Activated naive CD4-positive, alpha-beta T cell treated with Interleukin-2 at 50 U/mL for 16 hours (primary cell): ENCODE measurements around the gene MCRS1.

Source experiments
- DNase-seq: peaks from one replicate; pipeline ENCODE4 v3.0.0-alpha.2; 2020

The MCRS1 gene

DNA sequence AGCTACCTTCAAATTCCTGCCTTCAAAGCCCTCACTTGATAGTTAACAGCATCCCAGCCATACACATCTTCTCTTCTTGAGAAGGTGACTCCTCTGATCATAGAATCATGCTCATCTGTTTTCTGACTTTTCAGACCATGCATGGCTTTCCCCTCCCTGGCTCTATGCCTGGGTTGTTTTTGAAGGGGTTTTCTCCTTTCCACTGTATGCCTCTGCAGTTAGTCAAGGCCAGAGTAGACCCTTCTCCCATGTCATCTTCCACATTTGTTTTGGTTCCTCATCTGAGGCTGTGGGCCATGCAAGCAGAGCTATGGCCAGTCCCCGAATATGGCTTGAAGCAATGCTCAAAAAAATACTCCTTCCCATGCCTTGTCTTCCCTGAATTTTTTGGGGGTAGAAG is 14.3 kb upstream of the MCRS1 start:
- no peak for DNase-seq

DNA sequence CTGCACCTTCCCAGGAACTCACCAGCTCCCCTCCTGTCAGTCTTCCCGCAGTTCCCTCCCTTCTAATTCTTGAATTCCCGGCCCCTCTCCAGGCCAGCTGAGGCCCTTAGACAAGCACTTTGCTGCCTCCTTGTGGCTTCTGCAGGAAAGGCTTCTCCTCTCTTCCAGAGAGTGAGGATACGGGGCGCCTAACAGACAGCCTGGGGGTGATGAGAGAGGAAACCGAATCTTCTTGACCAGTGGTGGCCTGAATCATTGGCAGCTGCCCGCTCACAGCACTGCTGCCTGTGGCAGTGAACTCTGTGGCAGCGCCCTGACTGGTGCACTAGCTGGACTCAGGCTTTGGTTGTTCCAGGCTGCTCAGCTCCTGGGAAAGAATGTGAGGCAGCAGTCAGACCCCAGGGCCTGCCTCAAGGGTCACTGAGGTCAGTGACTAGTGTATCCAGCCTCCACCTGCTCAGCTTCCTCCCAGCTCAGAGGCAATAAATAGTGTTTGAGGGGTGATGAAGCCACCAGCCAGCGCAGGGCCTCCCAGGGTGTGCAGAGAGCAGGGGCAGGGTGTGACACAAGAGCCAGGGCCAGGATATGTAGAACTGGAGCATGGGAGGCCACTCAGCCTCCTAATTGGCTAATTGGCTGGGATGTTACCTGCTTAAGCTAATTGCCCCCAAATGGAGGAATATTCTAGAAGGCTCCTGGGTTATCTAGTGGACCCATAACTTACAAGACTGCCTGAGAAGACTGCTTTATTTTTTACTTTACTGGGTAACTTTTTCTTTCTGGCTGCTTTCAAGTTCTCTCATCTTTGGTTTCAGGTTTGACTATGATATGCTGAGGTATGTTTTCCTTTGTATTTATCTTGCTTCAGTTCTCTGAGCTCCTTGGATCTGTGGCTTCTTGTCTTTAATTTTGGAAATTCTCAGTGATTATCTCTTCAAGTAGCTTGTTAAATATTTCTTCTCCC is 12.9 kb upstream of the MCRS1 start:
- DNase-seq: peak; percentile 32

DNA sequence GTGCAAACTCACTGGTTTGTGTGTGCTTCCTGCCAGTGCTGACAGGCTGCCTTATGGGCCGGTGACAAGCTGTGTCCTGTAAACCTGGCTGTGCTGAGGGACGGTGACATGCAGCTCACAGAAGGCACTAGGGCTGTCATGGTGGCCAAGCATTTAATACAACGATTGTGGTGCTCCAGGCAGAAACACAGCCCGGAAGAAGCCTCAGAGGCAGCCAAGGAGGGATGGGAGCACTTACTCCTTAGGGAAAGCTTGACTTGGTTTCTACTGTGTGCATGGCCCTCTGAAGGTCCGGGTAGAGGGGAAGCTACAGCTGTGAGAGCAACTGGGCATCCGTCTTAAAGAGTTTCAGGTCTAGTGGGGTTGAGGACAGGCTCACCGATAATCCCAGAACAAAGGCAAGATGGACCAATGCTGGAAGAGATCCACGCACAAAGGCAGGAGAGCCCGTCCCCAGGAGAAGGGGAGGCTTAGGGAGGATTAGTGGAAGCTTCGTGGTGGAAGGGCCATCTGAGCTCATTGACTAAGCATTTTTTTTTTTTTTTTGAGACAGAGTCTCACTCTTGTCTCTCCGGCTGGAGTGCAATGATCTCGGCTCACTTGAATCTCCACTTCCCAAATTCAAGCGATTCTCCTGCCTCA is 10.7 kb upstream of the MCRS1 start:
- DNase-seq: no peak

DNA sequence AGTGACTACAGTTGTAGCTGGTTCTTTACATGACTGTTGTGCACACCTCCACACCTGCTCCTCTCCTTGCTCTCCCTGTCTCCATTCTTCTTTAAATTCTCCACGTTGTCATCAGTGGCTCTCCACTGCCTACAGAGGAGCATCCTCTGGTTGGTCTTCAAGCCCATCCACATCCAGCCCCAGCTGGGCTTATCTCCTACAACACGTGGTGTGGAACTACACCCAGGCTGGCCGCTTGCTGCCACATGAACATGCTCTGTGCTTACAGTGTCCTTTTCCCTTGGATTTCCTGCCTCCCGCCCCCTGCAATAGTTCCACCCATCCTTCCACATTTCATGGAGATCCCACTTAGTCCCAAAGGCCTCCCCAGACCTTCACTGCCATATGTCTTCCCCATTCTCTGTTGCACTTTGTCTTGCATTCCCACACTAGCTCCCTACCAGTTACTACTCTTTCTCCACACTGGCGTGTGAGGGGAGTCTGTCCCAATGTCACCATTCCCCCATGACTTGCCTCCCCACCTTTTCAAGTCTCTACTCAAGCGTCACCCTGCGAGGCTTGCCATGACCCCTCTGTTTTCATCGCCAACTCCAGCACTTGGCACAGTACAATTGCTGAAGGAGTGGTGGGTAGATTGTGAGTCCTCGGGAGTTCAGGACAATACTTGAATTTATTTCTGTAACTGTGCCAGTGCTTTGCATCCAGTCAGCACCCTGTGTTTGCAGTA is 9.8 kb upstream of the MCRS1 start:
- DNase-seq: no peak

DNA sequence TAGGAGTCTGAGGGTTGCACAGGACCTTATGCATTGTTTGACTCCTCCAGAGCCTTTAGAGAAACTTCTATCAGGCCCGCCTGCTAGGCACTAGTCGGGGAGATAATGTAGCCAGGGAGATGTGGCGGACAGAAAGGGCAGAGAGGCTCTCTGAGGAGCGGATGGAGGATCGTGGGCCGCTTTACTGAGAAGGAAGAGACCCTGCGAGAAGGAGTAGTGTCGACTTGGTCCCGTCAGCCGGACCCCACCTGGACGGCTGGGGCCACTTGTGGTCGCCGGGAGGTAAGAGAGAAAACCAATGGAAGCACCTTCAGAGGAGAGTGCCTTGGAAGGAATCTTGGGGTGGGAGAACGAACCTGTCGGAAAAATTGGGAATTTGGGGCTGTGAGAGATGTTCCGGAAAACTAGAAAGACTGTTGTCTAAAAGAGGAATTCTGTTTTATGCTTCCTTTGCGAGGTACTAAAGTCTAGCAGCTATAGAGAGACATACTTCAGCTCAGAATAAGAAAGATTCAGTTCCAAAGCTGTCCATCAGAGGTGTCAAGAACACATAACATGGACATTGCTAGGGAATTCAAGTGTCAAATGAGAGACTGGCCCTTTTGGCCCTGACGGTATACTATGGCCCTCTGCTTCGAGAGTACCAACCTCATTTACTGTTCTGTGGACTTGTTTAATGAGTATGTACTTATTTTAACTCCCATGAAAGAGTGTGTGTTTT is 660 bp upstream of the MCRS1 start:
- DNase-seq: no peak

DNA sequence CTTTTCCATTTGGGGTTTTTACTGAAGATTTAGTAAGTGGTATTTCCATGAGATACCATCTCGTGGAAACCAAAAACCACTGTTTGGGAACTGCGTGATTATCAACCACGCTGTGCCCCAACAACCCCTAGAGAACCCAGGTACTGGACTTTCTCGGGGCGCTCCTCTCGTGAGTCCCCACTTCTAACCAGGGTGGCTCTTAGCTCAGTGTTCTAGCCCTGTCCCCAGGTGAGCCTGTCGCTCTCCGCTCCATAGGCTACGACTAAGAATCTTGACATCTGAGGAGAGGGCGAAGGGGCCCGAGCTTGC is 686 bp downstream of the MCRS1 start:
- no peak for DNase-seq

DNA sequence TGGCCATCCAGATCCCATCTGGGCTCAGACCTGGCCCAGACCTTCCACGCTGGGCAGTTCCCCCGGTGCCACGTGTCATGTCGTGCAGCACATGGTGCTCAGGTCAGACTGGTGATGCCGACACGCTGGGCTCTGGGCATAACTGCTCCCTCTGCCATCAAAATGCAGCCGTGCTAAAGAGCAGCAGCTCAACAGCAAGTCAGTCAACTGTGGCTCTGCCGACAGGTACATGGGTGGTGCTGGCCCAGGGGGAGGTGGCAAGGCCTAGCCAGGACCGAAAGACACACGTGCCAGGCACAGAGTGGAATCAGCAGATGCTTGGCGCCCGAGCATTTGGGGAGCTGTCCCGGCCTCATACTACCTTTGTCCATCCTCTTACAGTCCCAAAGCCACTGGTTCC is 1.6 kb downstream of the MCRS1 start:
- DNase-seq: no peak

DNA sequence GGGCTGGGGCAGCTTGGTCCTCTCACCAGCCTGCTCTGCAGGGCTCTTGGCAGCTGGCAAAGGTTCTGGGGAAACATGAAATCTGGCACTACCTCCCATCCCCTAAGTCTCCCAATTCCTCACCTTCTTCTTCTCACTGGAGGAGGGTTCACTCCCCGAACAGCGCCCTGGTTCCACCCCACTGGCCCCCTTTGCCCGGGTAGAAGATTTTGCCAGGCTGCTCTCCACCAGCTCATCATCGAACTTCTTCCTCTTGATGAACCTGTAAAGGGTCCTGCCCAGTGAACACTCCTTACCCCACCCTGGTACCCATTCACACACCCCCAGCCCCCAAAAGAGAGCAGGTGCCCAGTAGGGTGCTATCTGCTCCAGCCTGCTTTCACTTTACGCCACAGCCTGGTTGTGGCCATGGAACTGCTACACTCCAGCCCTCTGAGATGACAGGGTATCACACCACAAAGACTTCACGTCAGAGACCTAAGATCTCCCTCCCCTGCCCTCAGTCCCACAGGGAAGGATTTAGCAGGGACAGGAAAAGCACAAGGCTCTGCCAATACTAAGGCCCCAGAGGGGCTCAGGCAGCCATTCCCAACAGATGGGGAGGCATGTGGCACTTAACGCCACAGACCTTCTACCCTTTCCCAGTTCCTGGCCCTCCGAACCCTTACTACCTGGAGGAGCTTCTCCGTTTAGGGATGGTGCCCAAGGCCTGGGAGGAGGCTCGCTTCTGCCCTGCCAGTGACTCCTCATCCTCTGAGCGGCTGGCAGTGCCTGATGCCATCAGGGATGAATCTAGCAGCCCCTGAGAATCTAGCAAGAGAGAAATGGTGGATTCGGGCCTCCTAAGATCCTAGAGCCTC is 2.3 kb downstream of the MCRS1 start:
- no peak for DNase-seq

DNA sequence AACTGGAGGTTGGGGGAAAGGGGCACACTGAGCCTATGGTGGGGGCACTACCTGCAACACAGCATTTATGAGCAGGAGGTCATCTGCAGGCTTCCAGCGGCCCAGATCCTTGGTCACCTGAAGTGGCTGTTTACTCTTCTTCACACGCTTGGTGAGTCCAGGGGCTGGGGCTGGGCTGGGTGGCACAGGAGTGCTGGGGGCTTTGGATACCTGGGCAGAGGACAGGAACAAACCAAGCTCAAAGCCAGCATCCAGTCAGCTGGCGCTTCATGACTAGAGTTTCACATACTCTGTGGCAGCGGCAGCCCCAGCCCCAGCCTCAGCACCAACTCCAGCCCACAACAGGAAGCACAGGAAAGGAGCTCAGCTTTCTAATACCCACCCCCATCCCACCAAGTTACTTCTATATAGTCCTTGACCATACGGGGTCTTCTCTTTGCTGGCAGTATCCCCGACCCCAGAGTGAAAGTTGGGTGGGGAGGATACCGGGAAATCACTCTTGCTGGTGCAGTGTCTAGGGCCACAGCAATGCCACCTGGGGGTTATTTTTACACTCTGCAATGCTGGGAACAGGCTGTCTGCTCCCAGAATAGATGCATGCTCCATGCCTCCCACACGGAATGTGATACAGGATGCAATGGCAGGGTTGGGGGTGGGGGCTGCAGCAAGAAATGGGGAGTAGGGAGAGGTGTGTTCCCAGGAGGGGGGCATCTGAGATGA is 3.1 kb downstream of the MCRS1 start:
- no peak for DNase-seq

DNA sequence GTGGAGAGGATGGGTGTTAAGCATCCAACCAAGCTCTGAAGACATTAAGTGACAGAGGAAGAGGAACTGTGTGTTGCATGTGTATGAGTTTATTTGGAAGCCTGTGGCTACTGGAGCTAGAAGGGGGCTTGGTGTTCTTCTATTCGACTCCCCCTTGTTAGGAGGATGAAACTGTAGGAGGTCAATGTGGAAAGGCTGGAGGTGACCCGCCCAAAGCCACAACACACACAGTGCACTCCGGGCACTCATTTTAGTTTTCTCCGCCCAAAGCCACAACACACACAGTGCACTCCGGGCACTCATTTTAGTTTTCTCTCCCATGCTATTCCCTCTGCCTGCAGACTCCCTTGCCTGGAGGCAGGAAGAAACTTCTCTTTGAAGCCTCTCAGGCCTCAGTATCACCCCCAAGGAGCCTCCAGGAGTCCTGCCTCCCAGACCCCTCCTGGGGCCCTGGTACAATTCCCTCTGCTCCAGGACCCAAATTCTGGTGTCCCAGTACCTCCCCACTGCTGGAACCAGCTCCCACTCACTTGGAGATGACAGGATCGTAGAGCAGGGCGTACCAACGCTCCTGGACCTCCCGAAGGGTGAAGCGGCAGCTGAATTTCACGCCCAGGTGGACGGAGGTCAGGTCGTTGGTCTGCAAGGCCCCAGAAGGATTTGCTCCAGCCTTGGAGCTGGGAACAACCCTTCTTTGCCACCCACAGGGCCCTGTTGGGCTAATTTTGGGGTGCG is 3.8 kb downstream of the MCRS1 start:
- no peak for DNase-seq

DNA sequence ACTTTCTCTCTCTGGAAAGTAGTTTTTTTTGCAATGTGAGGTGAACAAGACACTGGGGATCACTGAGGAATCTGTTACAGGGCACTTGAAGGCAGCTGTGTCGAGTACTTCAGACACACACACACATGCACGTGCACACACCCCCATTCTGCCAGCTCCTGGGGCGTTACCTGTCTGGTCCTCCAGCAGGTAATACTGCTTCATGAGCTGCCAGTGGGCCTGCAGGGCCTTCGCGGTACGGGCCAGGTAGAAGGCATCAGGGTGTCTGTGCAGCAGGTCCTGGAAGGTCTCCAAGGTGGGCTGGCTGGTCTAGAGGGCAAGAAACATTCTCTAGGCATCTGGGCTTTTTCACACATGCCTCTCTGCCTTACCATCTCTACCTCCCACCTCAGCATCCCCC is 5.1 kb downstream of the MCRS1 start:
- DNase-seq: no peak

DNA sequence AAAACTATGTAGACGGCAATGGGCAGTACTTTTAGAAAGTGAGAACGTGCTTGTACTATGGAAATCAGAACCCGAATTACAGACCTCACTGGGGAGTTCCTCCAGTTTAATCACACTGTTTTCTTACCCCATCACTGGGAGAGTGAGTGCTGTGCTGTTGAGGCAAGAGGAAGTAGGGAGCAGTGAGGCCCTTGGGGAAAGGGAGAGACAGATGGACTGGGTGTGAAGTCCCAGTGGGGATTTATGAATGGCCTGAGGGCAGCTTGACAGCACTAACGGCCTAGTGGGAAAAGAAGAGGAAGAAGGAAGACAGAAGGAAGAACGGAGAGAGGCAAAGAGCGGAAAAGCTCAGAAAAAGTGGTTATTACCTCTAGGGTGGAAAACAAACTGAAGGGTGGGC is 5.7 kb downstream of the MCRS1 start:
- DNase-seq: no peak

DNA sequence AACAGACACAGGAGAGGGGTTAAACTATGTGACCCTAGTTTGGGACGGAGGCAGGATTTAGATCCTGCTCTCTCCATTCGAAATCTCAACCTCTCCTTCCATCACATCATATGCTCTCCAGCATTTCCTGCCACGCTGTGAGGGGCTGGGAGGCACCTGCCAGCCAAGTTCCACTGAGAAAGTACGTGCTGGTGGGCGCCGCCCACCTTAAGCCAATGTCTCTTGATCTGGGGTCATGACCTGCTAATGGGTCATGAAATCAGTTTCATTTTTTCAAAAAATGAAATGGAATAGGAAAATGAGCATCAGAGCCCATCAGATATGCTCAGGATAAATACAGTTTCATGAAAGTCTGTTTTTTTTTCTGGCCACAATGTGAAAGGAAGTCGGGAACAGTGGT is 7.2 kb downstream of the MCRS1 start:
- DNase-seq: no peak

DNA sequence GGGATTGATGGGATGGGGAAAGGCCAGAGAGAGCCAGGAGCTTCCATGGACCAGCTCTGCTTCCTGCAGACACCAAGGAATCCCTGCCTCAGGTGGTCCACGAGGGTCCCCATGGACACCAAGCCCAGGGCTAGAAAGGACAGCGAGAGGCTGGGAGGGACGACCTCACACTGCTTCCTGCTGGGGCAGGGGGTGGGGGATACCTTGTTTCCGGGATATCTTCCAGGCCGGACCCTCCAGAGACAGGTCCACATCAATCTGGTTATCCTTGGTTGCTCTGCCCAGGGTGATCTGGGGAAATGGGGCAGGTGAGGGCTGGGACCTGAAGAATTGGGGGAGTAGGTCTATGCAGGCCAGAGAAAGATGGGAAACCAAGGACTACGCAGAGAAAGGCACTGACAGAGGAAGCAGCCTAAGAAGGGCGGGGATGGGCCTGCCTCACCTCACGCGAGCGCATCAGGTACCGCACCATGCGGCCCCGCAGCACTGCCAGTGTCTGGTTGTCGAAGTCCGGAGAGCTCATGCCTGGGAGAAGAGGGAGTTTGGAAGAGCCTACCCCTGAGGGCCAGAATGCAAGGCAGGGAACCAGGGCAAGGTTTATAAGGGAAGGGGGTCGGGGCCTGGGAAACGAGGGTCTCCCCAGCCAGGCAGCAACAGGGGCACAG is 8.8 kb downstream of the MCRS1 start:
- no peak for DNase-seq

DNA sequence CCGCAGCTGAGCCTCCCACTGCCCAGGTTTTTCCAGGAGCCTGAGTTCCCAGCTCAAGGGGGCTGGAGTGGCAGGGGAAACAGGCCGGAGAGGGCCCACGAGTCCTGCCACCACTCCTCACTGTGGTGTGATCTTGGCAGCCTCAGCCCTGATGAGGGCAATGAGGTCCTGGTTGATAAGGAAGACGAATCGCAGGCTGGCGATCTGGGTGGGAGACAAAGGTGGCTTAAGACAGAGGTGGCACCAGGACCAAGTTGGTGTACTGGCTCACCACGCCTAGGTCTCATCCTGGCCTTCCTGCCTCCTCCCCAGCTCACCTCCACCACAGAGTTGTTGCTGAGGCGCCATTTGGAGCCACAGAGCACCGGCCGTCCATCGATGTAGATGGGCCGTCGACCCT is 9.4 kb downstream of the MCRS1 start:
- DNase-seq: no peak

DNA sequence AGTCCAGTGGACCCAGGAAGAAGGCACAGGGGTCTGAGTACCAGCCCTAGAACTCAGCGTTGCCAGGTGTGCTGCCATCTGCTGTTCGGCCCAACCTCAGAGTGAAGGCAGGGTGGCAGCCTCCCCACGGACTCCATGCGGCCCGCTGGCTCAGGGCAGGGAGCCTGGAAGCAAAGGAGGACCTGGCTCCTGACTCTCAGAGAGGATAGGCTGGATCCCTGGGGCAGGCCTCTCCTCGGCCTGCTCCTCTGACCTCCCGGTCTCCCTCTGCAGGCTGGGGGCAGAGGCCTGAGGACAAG is 10.1 kb downstream of the MCRS1 start:
- no peak for DNase-seq

DNA sequence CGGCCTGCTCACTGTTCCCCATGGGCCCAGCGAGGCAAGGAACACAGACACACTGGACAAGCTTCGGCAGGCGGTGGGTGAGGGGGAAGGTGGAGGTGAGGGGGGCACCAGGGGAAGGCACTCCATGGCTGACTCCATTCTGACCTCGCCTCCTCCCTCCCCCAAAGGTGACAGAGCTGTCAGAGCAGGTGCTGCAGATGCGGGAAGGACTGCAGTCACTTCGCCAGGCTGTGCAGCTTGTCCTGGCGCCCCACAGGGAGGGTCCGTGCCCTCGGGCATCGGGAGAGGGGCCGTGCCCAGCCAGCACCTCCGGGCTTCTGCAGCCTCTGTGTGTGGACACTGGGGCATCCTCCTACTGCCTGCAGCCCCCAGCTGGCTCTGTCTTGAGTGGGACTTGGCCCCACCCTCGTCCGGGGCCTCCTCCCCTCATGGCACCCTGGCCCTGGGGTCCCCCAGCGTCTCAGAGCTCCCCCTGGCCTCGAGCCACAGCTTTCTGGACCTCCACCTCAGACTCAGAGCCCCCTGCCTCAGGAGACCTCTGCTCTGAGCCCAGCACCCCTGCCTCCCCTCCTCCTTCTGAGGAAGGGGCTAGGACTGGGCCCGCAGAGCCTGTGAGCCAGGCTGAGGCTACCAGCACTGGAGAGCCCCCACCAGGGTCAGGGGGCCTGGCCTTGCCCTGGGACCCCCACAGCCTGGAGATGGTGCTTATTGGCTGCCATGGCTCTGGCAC is 10.6 kb downstream of the MCRS1 start:
- DNase-seq: no peak

DNA sequence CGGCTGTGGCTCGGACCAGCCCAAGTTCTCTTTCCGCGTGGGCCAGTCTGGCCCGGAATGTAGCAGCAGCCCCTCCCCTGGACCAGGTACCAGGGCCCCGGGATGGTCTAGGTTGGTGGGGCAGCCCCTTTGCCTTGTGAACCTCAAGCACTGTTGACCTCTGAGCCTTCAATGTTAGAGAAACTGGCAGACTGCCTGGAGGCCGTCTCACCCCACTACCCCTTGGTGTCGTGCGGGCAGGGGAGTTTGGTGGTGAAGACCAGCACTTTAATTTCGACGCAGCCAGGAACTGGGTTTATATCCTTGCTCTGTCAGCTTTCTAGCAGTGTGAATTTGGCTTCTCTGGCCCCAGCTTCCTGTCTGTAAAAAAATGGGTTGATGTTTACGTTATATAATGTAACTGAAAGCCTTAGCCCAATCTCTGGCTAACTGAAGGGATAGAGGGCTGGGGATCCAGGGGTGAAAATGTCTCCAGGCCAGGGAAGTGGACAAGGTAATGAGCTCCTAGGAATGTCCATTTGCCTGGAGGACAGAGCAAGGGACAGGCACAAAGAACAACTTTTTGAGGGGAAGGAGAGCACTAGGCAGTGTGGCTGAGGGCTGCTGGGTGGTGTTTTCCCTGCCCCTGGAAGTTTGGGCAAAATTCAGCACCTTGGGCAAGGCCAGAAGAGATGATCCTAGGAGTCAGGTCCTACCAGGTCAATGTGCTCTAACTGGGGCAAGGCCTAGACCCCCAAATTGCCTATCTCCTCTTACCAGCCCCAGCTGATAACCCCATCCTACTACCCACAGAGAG is 11.4 kb downstream of the MCRS1 start:
- no peak for DNase-seq
